WTC11 (cell line): ENCODE measurements around the gene ZNF780B. TPM values are rescaled to one million over a fixed set of nuclear protein-coding genes. Genes with fewer than 3 reads are reported as not detected.
A peak's percentile ranks its signal among the peaks of the same experiment; 100 is the strongest.

Experiments used
- ATAC-seq: fragments of 200-7000 bp; cut with Tn5 transposase; 2 replicates; pipeline ENCODE4 v1.10.0; 2021; ENCODE audit warnings: mild to moderate bottlenecking, moderate library complexity
- Bru-seq: library from RNA; stranded (reverse); fragments of 400-500 nt; gene quantifications from one replicate; lab custom pipeline; 2021; lab: Mats Ljungman, UMichigan
- CTCF ChIA-PET: fragments of 300-600 bp; sonication (Branson Sonifier 250); formaldehyde crosslinking; loops from one replicate; lab custom pipeline; 2021; ENCODE audit warnings: antibody characterized with exemption; lab: Charles Lee
- POLR2A ChIA-PET: fragments of 350-600 bp; sonication (Branson Sonifier 250); formaldehyde crosslinking; loops from one replicate; lab custom pipeline; 2021; ENCODE audit warnings: antibody characterized with exemption; lab: Charles Lee
- DNase-seq: peaks from one replicate; pipeline ENCODE4 v3.0.0; 2021; ENCODE audit warnings: low spot score
- H3K27ac Mint-ChIP-seq: 2 replicates; pipeline ENCODE4 v1.8.0; 2021; ENCODE audit warnings: mixed read lengths
- H3K27me3 Mint-ChIP-seq: 2 replicates; pipeline ENCODE4 v1.8.0; 2021; ENCODE audit warnings: low read depth, mild to moderate bottlenecking, moderate library complexity, mixed read lengths
- H3K36me3 Mint-ChIP-seq: 2 replicates; pipeline ENCODE4 v1.8.0; 2021; ENCODE audit warnings: mixed read lengths
- H3K4me1 Mint-ChIP-seq: 2 replicates; pipeline ENCODE4 v1.8.0; 2022; ENCODE audit warnings: mixed read lengths
- H3K4me3 Mint-ChIP-seq: 2 replicates; pipeline ENCODE4 v1.8.0; 2021; ENCODE audit warnings: mild to moderate bottlenecking, moderate library complexity, mixed read lengths
- H3K9me3 Mint-ChIP-seq: 2 replicates; pipeline ENCODE4 v1.8.0; 2021; ENCODE audit warnings: mixed read lengths
- EMX1 ChIP-seq: fragments of 250-450 bp; sonication (Bioruptor Pico); IDR thresholded peaks from 2 replicates; pipeline ENCODE4 v1.8.0; 2021; ENCODE audit warnings: mild to moderate bottlenecking
- ETV6 ChIP-seq: sonication (generic); formaldehyde crosslinking; IDR thresholded peaks from 2 replicates; pipeline ENCODE4 v1.8.1; 2022; ENCODE audit warnings: mild to moderate bottlenecking, missing genetic modification reagents
- FOXK1 ChIP-seq: sonication (generic); formaldehyde crosslinking; IDR thresholded peaks from 2 replicates; pipeline ENCODE4 v1.8.0; 2022; ENCODE audit warnings: mild to moderate bottlenecking, moderate library complexity, missing genetic modification reagents
- FOXP1 ChIP-seq: sonication (generic); formaldehyde crosslinking; IDR thresholded peaks from 2 replicates; pipeline ENCODE4 v1.8.0; 2022; ENCODE audit warnings: missing genetic modification reagents, mild to moderate bottlenecking, moderate library complexity, borderline replicate concordance
- IRF2 ChIP-seq: sonication (generic); formaldehyde crosslinking; IDR thresholded peaks from 2 replicates; pipeline ENCODE4 v1.8.0; 2022; ENCODE audit warnings: low read depth, missing genetic modification reagents, borderline replicate concordance
- MXD4 ChIP-seq: fragments of 250-450 bp; sonication (Bioruptor Pico); IDR thresholded peaks from 2 replicates; pipeline ENCODE4 v1.8.0; 2021; ENCODE audit warnings: mild to moderate bottlenecking, moderate library complexity, borderline replicate concordance
- NFYB ChIP-seq: sonication (generic); formaldehyde crosslinking; conservative IDR thresholded peaks from 2 replicates; pipeline ENCODE4 v1.8.0; 2022; ENCODE audit warnings: low read depth, missing genetic modification reagents
- NR1H2 ChIP-seq: sonication (generic); formaldehyde crosslinking; IDR thresholded peaks from 2 replicates; pipeline ENCODE4 v1.9.0; 2021; ENCODE audit warnings: mild to moderate bottlenecking, moderate library complexity, missing genetic modification reagents
- NR3C1 ChIP-seq: sonication (generic); formaldehyde crosslinking; conservative IDR thresholded peaks from 2 replicates; pipeline ENCODE4 v1.8.1; 2023; ENCODE audit warnings: low read depth, mild to moderate bottlenecking, missing genetic modification reagents
- OVOL2 ChIP-seq: fragments of 250-450 bp; sonication (Bioruptor Pico); IDR thresholded peaks from 2 replicates; pipeline ENCODE4 v1.9.0; 2021; ENCODE audit warnings: mild to moderate bottlenecking, borderline replicate concordance
- PRRX2 ChIP-seq: fragments of 250-450 bp; sonication (Bioruptor Pico); IDR thresholded peaks from 2 replicates; pipeline ENCODE4 v1.8.0; 2021; ENCODE audit warnings: mild to moderate bottlenecking
- SMAD3 ChIP-seq: sonication (generic); formaldehyde crosslinking; IDR thresholded peaks from 2 replicates; pipeline ENCODE4 v1.8.0; 2022; ENCODE audit warnings: missing genetic modification reagents, mild to moderate bottlenecking, borderline replicate concordance
- TCF7 ChIP-seq: sonication (generic); formaldehyde crosslinking; IDR thresholded peaks from 2 replicates; pipeline ENCODE4 v1.8.0; 2022; ENCODE audit warnings: mild to moderate bottlenecking, low read depth, missing genetic modification reagents, moderate library complexity
- TEAD1 ChIP-seq: sonication (generic); formaldehyde crosslinking; IDR thresholded peaks from 2 replicates; pipeline ENCODE4 v1.8.0; 2022; ENCODE audit warnings: mild to moderate bottlenecking, missing genetic modification reagents
- TEAD4 ChIP-seq: sonication (generic); formaldehyde crosslinking; IDR thresholded peaks from 2 replicates; pipeline ENCODE4 v1.8.0; 2022; ENCODE audit warnings: mild to moderate bottlenecking, missing genetic modification reagents
- ZNF317 ChIP-seq: sonication (generic); formaldehyde crosslinking; IDR thresholded peaks from 2 replicates; pipeline ENCODE4 v1.8.1; 2023; ENCODE audit warnings: low read depth, mild to moderate bottlenecking, moderate library complexity, missing genetic modification reagents, borderline replicate concordance
- ZNF416 ChIP-seq: fragments of 250-450 bp; sonication (Bioruptor Pico); IDR thresholded peaks from 2 replicates; pipeline ENCODE4 v1.9.0; 2021; ENCODE audit warnings: mild to moderate bottlenecking, inconsistent platforms
- long read RNA-seq, 3 experiments: library from RNA in 1 of 3; library from capped mRNA in 1 of 3; library from polyadenylated mRNA in 1 of 3; unstranded in 2 of 3; stranded (forward) in 1 of 3; transcript quantifications; one replicate each; pipeline ENCODE4 v2.0.0, GENCODE V29; 2021
- total RNA-seq: library from RNA; stranded (reverse); gene quantifications from 3 replicates; pipeline ENCODE4 v1.2.3, GENCODE V29; 2021
- TF ChIP-seq, protein P1 (sequence below): fragments of 250-450 bp; sonication (Bioruptor Pico); IDR thresholded peaks from 2 replicates; pipeline ENCODE4 v1.8.0; 2021; ENCODE audit warnings: mild to moderate bottlenecking
- TF ChIP-seq, protein P2 (sequence below): sonication (generic); formaldehyde crosslinking; IDR thresholded peaks from 2 replicates; pipeline ENCODE4 v1.8.0; 2023; ENCODE audit warnings: missing genetic modification reagents, mild to moderate bottlenecking, borderline replicate concordance
- TF ChIP-seq, protein P3 (sequence below): fragments of 250-450 bp; sonication (Bioruptor Pico); IDR thresholded peaks from 2 replicates; pipeline ENCODE4 v1.9.0; 2021; ENCODE audit warnings: mild to moderate bottlenecking
- TF ChIP-seq, protein P4 (sequence below): sonication (generic); formaldehyde crosslinking; IDR thresholded peaks from 2 replicates; pipeline ENCODE4 v1.8.0; 2022; ENCODE audit warnings: missing genetic modification reagents
- TF ChIP-seq, protein P5 (sequence below): sonication (generic); formaldehyde crosslinking; IDR thresholded peaks from 2 replicates; pipeline ENCODE4 v1.8.0; 2022; ENCODE audit warnings: mild to moderate bottlenecking, missing genetic modification reagents
- TF ChIP-seq, protein P6 (sequence below): sonication (generic); formaldehyde crosslinking; IDR thresholded peaks from 2 replicates; pipeline ENCODE4 v1.8.0; 2022; ENCODE audit warnings: mild to moderate bottlenecking, missing genetic modification reagents
- TF ChIP-seq, protein P7 (sequence below): fragments of 200-600 bp; IDR thresholded peaks from 2 replicates; pipeline ENCODE4 v1.8.0; 2022; ENCODE audit warnings: antibody characterized with exemption

The ZNF780B gene
- total RNA-seq (21.1 to 23.7 TPM (median 22.9 TPM) in 3 replicates), Bru-seq, nascent RNA (percentile 95 among the genes with signal in this experiment)
- long read RNA-seq, experiment 1, full-length matches to known transcripts: 2 of 14 reads
- long read RNA-seq, experiment 1, partial matches to known transcripts: 2 of 14 reads
- long read RNA-seq, experiment 1, other reads (novel, unspliced or antisense): 10 of 14 reads
- long read RNA-seq, experiment 2, partial matches to known transcripts: 1 of 5 reads
- long read RNA-seq, experiment 2, other reads (novel, unspliced or antisense): 4 of 5 reads
- long read RNA-seq, experiment 3: 0 reads

DNA sequence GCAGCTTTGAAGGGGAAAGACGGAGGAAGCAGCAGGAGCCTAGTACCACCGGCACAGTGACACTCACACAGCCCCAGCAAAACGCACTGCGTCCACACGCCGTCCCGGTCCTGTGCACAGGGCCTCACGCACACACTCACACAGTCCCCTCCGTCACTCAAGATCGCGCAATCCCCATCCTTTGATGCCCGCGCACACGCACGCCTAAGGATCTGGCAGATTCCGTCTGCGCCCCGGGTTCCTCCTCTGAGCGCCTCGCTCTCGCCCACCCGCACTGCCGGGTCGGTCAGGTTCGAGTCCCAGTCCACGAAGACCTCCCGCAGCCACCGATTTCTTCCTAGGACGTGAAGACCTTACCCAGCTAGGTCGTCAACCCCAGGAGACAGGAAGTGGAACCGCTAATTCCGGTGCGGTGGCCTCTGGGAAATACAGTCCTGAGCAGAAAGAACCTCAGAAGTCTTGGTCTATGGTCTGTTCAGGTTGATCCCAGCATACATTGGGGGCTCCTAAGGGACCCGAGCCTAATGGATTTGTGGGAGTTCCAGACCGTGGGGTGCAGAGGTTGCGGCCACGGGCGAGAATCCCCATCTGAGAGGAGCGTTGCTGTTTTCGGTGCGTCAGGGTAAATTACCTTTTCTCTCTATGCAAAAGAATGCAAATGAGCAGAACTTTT is at the start of gene ZNF780B:
ZNF780B (minus strand) TSS at position 400 of the 673 bp plus-strand sequence. CDS start 5,899 bp downstream, outside the sequence.
- peaks cover 9% of the 10 kb centered on the region for H3K36me3 Mint-ChIP-seq
- ATAC-seq: peak; percentile 99
- CTCF ChIA-PET: interaction anchor here (0.6 to 1.9 kb wide), 3 partner anchors 109 to 174 kb away, joined by 3 to 7 read pairs (median 3); no protein-coding TSS in a partner anchor
- DNase-seq: peak; percentile 50
- peaks cover 24% of the 10 kb centered on the region for H3K27me3 Mint-ChIP-seq
- peaks cover 12% of the 10 kb centered on the region for H3K4me1 Mint-ChIP-seq
- POLR2A ChIA-PET: interaction anchor here (1.7 kb wide), 1 partner anchor 34 kb away, joined by 5 read pairs; the partner anchor contains the start of gene ZNF780A
- H3K27ac Mint-ChIP-seq: peak within 1 kb of the TSS; percentile 82
- H3K9me3 Mint-ChIP-seq: peaks cover 24% of the 10 kb centered on the region
- H3K4me3 Mint-ChIP-seq: peak within 1 kb of the TSS; percentile 98
- TF ChIP-seq NR1H2: no peak
- no peak for TF ChIP-seq IRF2 (CRISPR knock-in tag)
- no peak for TF ChIP-seq EMX1 (CRISPR knock-in tag)
- TF ChIP-seq, protein P1, sequence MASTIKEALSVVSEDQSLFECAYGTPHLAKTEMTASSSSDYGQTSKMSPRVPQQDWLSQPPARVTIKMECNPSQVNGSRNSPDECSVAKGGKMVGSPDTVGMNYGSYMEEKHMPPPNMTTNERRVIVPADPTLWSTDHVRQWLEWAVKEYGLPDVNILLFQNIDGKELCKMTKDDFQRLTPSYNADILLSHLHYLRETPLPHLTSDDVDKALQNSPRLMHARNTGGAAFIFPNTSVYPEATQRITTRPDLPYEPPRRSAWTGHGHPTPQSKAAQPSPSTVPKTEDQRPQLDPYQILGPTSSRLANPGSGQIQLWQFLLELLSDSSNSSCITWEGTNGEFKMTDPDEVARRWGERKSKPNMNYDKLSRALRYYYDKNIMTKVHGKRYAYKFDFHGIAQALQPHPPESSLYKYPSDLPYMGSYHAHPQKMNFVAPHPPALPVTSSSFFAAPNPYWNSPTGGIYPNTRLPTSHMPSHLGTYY: no peak
- peak; percentile 60; the same call in 1 of the 2 replicates for TF ChIP-seq TEAD1 (CRISPR knock-in tag)
- no peak for TF ChIP-seq PRRX2 (CRISPR knock-in tag)
- TF ChIP-seq NFYB (CRISPR knock-in tag): no peak
- TF ChIP-seq, protein P2, sequence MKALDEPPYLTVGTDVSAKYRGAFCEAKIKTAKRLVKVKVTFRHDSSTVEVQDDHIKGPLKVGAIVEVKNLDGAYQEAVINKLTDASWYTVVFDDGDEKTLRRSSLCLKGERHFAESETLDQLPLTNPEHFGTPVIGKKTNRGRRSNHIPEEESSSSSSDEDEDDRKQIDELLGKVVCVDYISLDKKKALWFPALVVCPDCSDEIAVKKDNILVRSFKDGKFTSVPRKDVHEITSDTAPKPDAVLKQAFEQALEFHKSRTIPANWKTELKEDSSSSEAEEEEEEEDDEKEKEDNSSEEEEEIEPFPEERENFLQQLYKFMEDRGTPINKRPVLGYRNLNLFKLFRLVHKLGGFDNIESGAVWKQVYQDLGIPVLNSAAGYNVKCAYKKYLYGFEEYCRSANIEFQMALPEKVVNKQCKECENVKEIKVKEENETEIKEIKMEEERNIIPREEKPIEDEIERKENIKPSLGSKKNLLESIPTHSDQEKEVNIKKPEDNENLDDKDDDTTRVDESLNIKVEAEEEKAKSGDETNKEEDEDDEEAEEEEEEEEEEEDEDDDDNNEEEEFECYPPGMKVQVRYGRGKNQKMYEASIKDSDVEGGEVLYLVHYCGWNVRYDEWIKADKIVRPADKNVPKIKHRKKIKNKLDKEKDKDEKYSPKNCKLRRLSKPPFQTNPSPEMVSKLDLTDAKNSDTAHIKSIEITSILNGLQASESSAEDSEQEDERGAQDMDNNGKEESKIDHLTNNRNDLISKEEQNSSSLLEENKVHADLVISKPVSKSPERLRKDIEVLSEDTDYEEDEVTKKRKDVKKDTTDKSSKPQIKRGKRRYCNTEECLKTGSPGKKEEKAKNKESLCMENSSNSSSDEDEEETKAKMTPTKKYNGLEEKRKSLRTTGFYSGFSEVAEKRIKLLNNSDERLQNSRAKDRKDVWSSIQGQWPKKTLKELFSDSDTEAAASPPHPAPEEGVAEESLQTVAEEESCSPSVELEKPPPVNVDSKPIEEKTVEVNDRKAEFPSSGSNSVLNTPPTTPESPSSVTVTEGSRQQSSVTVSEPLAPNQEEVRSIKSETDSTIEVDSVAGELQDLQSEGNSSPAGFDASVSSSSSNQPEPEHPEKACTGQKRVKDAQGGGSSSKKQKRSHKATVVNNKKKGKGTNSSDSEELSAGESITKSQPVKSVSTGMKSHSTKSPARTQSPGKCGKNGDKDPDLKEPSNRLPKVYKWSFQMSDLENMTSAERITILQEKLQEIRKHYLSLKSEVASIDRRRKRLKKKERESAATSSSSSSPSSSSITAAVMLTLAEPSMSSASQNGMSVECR: 0 out of 2 replicates have a peak, but pooled peaks have one; percentile 64
- TF ChIP-seq ETV6 (CRISPR knock-in tag): no peak
- TF ChIP-seq, protein P3, sequence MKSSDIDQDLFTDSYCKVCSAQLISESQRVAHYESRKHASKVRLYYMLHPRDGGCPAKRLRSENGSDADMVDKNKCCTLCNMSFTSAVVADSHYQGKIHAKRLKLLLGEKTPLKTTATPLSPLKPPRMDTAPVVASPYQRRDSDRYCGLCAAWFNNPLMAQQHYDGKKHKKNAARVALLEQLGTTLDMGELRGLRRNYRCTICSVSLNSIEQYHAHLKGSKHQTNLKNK: no peak
- TF ChIP-seq ZNF416 (CRISPR knock-in tag): no peak
- TF ChIP-seq, protein P4, sequence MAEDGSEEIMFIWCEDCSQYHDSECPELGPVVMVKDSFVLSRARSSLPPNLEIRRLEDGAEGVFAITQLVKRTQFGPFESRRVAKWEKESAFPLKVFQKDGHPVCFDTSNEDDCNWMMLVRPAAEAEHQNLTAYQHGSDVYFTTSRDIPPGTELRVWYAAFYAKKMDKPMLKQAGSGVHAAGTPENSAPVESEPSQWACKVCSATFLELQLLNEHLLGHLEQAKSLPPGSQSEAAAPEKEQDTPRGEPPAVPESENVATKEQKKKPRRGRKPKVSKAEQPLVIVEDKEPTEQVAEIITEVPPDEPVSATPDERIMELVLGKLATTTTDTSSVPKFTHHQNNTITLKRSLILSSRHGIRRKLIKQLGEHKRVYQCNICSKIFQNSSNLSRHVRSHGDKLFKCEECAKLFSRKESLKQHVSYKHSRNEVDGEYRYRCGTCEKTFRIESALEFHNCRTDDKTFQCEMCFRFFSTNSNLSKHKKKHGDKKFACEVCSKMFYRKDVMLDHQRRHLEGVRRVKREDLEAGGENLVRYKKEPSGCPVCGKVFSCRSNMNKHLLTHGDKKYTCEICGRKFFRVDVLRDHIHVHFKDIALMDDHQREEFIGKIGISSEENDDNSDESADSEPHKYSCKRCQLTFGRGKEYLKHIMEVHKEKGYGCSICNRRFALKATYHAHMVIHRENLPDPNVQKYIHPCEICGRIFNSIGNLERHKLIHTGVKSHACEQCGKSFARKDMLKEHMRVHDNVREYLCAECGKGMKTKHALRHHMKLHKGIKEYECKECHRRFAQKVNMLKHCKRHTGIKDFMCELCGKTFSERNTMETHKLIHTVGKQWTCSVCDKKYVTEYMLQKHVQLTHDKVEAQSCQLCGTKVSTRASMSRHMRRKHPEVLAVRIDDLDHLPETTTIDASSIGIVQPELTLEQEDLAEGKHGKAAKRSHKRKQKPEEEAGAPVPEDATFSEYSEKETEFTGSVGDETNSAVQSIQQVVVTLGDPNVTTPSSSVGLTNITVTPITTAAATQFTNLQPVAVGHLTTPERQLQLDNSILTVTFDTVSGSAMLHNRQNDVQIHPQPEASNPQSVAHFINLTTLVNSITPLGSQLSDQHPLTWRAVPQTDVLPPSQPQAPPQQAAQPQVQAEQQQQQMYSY (CRISPR knock-in tag): no peak
- TF ChIP-seq FOXP1 (CRISPR knock-in tag): peak; percentile 63; the same call in 1 of the 2 replicates
- no peak; the same call in 1 of the 2 replicates for TF ChIP-seq FOXK1
- no peak for TF ChIP-seq MXD4 (CRISPR knock-in tag)
- 0 out of 2 replicates have a peak, but pooled peaks have one; percentile 39 for TF ChIP-seq TEAD4
- TF ChIP-seq, protein P5, sequence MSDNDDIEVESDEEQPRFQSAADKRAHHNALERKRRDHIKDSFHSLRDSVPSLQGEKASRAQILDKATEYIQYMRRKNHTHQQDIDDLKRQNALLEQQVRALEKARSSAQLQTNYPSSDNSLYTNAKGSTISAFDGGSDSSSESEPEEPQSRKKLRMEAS (CRISPR knock-in tag): peak; percentile 86
- no peak for TF ChIP-seq TCF7 (CRISPR knock-in tag)
- TF ChIP-seq OVOL2 (CRISPR knock-in tag): no peak
- no peak for TF ChIP-seq NR3C1 (CRISPR knock-in tag)
- TF ChIP-seq, protein P6, sequence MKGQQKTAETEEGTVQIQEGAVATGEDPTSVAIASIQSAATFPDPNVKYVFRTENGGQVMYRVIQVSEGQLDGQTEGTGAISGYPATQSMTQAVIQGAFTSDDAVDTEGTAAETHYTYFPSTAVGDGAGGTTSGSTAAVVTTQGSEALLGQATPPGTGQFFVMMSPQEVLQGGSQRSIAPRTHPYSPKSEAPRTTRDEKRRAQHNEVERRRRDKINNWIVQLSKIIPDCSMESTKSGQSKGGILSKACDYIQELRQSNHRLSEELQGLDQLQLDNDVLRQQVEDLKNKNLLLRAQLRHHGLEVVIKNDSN: 0 out of 2 replicates have a peak, but pooled peaks have one; percentile 31
- TF ChIP-seq, protein P7, sequence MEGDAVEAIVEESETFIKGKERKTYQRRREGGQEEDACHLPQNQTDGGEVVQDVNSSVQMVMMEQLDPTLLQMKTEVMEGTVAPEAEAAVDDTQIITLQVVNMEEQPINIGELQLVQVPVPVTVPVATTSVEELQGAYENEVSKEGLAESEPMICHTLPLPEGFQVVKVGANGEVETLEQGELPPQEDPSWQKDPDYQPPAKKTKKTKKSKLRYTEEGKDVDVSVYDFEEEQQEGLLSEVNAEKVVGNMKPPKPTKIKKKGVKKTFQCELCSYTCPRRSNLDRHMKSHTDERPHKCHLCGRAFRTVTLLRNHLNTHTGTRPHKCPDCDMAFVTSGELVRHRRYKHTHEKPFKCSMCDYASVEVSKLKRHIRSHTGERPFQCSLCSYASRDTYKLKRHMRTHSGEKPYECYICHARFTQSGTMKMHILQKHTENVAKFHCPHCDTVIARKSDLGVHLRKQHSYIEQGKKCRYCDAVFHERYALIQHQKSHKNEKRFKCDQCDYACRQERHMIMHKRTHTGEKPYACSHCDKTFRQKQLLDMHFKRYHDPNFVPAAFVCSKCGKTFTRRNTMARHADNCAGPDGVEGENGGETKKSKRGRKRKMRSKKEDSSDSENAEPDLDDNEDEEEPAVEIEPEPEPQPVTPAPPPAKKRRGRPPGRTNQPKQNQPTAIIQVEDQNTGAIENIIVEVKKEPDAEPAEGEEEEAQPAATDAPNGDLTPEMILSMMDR: no peak
- peak; percentile 52; the same call in 1 of the 2 replicates for TF ChIP-seq SMAD3 (CRISPR knock-in tag)
- TF ChIP-seq ZNF317 (CRISPR knock-in tag): no peak
